GM18873 (cell line): Measurements from ENCODE around the gene LRCH1.

Experiments used
- ATAC-seq: cut with Tn5 transposase; IDR thresholded peaks from one replicate; pipeline ENCODE4 v1.9.1; 2021; ENCODE audit warnings: mild to moderate bottlenecking, moderate library complexity, moderate number of reproducible peaks; ENCODE audit not compliant: unreplicated experiment, low FRiP score

Gene LRCH1

DNA sequence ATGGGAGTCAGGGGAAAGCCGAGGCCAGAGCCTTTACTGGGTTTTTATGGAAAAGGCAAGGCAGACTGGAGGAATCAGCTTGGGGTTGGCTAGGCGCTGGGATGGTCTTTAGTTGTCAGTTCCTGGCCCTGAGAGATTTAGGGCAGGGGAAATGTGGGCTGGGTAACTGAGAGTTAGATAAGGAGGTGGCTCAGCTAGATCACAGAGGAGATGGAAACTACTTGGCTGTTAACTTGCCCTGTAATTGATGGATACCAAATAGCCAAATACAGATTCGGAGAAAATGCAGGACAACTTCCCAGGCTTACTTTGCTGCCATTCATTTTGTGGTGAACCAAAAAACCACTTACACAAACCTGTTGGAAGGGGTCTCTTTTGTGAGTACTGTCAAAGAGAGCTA, 54.0 kb downstream of the LRCH1 start:
- ATAC-seq, result no peak

DNA sequence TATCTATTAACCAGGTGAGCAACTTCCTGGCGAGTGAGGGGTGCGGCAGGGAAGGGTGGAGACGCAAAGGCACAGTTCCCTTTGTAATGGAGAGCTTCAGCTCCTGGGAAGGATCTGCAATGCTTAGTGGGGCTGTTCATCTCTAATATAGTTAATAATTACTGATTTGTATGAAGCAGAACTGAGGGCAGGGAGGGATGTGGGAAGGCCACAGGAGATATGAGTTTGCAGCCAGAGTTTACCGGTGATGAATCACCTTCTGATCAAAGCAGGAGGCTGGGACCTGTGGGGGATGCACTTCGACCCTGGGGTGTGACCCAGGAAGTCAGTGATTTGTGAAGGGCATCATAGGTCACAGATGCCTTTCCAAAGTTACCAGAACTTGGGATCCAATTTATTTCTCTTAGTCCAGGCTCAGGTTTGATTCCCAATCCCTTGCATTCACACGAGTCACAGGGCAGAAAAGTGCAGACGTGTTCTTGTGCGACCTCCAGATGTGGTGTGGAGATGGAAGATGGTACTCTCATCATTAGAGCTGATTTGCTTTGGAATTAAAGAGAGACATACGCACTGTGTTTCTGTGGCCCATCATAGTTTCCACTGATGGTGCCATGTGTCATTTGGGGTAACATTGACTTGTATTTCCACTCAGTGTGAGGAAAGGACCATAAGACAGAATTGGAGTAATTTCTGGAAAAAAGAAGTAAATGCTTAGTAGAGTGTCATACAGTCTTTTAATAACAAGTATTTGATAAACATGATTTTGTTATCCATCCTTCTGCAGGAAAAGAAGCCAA, 55.0 kb downstream of the LRCH1 start:
- ATAC-seq, result no peak

DNA sequence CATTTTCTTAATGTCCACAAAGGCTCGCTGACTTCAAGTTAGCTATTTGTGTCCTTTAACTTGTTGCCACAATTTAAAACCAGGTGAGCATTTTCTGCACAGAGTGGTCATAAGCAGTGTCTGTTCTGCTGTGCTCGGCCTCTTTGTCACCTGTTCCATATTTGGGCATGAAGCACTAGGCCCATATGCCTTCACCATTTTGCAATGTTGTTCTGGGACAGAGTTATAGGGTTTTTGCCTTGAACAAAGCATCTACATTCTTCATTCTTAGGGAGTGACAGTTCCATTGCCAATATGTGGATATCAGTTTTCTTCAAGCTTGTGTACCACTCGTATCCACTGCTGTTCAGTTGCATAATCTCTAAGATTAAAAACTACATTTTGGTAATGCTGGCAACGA, 56.1 kb downstream of the LRCH1 start:
- no peak for ATAC-seq

DNA sequence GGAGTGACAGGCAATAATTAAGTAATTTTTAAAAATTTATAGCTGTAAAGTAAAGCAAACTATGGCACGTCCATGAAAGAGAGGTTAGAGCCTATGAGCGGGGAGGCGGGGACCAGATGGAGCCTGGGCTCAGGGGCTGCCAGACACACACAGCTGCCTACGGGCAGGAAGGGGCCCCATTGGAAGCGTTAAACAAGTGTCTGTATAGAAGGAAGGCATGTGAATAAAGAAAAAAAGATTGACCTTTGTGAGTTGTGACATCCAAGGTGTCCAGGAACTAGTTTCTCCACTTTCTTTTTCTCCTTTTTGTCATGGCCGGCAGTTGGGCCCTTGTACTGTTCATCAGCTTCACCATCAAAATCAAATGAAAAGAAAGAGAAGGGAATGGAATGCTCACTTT, 56.8 kb downstream of the LRCH1 start:
- no peak for ATAC-seq

DNA sequence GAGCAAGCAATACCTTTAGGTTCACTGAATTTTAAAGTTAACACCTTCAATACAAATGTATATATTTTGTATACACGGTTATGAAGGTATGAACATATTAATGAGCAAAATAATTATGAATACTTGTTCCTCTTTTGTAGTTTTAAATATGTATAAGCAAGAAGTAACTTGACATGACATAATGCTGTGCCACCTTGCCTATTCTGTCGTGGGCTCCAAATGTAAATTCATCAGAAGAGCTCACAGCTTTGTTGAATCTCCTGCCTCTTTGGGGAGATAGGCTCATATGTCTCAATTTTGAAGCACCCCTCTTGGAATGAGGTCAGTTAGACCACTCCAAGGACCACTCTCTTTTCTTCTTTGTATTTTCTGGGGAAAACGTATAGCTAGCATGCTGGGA, 59.3 kb downstream of the LRCH1 start:
- no peak for ATAC-seq

DNA sequence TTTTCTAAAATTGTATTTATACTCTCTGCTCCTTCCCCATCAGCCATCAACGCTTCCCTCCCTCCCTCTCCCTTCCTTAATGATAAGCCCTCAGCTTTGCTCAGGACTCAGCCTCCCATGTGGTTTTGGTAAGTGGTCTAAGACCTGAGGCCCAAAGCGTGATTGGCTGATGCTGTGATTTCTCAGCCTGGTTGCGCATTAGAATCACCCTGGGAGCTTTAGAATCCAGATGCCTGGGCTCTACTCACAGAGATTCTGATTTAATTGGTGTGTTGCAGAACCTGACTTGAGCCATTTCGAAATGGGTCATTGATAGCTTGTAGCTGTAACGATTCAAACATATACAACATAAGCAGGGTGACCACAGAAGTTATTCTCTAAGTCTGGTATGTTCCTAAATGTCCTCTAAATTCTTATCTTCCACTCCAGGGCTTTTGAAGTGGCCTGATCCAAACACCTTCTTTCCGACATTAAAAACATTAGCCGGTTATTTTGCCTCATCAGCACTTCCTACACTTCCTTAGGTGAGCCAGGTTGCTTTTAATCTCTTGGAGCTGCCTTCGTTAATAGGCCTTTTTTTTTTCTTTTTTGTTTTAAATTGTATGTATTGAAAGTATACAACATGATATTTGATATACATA, 60.6 kb downstream of the LRCH1 start:
- ATAC-seq, result no peak

DNA sequence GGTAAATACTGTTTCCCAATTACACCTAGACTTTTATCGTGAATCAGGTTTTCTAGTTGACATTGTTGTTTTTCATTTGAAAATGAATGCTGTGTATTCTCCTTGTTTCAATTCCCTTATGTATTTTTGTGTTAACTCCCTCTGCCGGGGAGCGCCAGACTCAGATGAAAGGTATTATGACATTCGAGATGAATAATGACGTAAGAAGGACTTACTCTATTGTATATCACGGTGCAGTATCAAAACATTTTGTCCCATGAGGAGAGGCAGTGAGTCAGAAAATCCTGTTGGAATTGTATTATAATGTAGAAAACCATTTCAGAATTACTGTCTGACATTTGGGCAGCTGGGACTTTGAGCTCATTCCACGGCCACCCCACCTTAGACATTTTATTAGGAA, 61.6 kb downstream of the LRCH1 start:
- no peak for ATAC-seq

DNA sequence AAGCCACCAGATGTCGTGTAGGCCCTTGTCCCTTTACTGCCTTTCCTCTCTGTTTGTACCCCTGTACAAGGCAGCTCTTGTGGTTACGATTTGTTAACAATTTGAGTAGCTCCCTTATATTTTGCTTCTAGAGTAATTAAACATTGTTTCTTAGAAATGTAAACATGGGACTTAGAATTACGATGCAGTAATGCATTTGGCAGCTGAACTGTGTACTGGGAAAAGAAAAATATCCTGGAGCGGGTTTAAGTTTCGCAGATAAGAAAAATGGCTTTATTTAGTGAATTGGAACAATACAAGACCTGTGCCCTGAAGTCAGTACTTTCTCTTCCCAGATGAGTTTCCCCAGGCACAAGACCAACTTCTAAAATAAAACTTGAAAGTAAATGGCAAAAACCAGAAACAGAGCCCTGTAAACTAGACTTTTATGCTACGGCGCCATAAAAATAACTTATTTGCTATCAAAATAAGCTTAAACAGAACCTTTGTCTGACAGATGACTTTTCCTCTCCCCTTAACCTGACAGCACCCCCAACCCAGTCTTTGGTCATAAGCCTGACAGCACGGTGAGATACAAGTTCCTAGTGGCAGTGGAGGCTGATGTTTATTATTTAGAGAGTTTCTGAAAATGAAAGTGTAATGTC, 63.0 kb downstream of the LRCH1 start:
- no peak for ATAC-seq

DNA sequence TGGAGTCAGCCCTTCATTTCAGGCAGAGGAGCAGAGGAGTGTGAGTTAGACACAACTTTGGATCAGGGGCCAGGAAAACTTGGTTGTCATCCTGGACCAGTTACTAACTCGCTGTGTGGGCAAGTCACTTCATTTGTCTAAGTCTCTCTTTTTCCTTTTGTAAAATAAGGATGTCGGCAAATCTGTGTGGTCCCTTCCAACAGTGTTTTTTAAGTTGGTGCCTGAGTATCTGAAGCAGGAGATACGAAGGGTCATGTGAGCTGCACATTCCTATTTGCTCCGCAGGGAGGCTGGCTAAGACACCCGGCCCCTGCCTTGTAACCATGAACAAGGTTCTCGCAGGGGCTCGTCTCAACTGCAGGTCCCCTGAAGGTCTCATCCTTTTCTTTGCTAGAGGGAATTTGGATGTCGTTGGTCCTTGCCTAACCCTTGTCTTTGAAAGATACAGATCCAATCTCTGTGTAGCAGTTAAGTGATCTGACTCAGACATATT, 64.3 kb downstream of the LRCH1 start:
- no peak for ATAC-seq

DNA sequence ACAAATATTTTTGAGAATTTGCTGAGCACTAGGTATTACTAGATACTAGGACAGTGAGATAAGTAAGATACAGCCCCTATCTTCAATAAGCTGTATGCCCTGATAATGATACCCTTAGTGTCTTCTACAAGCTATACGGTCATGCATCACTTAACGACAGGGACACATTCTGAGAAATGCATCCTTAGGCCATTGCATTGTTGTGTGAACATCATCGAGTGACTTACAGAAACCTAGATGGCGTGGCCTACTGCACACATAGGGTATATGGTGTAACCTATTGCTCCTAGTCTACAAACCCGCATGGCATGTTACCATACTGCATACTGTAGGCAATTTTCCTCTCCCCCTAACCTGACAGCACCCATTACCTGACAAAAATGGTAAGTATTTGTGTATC, 64.9 kb downstream of the LRCH1 start:
- ATAC-seq, result no peak

DNA sequence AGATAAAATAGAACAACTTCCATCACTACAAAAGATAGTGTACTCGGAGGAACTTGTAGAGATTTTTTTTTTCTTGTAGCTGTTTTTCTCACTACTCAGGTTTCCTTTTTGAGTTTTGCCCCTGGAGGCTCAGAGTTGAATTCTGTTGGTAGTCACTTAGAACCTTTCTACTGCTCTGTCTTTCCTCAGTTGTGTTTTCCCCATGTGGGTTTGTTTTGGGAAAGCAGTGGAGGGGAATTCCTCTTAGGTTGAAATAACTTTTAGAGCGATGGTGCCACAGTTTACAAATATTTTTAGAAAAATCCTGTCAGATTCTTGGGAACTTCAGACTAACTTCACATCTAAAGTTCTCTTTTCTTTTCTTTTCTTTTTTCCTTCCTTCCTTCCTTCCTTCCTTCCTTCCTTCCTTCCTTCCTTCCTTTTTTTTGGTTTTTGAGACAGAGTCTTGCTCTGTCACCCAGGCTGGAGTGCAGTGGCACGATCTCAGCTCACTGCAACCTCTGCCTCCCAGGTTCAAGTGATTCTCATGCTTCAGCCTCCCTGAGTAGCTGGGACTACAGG, 65.8 kb downstream of the LRCH1 start:
- ATAC-seq, result no peak

DNA sequence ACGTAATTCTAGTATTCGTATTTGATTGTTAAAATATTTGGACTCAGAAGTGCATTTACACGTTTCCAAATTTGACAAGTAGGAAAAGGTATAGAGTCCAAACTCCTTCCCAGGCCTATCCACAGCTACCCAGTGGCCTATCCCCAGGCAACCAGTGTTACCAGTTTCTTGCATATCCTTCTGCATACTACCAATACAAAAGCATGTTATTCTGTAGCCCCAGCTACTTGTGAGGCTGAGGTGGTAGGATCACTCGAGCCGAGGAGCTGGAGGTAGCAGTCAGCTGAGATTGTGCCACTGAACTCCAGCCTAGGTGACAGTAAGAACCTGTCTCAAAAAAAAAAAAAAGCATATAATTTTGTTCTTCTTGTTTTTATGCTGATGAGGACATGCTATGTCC, 67.1 kb downstream of the LRCH1 start:
- no peak for ATAC-seq

DNA sequence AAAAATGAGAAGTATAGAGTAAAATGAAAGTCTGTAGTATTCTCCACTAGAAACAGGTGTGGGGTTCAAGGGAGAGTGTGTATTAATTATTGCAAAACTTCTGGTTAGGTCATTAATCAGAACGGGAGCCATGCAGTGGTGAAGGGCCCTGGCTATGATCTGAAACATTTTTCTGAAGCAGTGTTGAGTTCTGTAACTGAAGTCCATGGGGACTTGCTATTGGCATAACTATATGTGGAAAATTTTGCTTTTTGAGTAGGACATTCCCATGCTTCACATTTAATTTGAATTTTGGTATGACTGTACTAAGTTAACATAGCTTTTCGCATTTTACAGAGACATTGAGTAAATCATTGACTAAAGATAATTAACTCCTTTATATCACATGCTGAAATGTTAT, 67.5 kb downstream of the LRCH1 start:
- ATAC-seq, result no peak

DNA sequence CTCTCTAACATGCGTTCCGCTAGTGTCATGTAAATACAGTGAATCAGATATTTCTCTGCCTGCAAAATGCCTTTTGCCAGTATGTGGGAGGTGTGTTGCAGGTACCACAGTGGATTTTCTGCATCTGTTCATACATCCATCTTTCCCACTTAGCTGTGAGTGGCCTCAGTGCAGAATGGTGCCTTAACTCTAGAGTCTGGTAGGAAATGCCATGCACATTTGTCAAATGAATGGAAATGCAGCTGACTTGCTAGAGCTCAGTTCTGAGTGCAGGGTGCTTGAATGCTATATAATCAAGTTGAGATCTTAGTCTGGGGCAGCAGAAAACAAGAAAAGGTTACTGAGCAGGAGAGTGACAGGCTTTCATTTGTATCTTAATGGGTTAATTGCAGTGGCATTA, 68.2 kb downstream of the LRCH1 start:
- ATAC-seq, result no peak

DNA sequence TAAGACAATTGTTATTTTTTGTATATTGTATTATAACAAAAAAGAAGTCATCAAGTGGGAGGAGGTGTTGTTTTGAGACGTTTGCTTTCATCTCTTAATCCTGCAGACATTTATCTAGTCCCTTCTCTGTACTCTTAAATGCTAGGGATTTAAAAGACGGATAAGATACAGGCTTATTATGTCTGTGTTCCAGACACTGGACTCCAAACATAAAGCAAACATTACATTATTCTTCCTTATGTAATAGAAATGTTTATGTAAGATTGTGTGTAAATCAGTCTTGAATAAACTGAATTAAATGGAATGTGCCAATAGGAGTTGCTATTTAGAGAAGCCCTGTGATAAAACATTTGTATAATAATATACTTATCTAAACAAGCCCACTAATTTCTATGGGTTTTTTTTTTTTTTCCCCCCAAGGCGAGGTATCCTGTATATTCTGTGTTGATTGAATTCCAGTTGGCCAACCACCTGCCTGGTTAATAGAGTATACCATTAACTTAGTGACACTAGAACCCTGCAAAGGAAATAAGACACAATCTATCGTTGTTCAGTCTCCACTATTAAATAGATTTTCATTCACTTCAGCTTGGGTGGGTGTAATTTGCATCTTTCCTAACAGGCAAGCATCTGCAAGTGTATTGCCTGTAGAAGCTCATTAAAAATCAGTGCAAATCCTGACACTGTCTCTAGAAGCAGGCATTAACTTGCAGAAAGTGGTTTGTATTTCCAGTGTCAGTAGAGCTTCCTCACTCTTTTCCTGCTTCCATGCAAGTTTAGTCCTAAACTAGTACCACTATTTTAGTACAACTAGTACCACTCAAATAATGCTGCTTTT, 69.0 kb downstream of the LRCH1 start:
- no peak for ATAC-seq

DNA sequence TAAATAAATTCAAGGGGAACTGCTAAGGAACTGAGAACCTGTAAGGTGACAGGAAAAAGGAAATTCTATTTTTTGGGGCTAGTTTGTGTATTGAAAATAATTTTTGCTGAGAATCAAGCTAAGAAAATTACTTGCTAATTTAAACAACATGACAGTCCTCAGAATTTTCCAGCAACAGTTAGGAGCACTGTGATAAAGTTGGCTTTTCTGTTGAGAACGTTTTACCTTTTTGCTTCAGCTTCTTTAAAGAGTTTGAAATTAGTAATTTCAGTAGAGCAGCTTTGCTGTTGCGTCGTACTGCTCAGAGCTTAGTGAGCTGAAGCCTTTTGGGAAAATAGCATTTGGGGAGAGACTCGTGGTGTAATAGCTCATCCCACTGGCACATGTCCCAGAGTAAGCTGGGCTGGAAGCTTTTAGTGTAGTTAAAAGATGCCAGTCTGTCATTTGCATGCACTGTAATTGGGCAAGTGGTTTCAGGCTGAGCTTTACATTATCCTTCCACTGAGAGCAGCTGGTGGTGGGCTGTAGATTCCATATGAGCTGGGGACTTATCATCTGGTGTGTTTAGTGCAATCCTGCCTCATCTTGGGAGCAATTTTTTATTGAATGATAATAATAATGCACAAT, 69.8 kb downstream of the LRCH1 start:
- ATAC-seq, result no peak

DNA sequence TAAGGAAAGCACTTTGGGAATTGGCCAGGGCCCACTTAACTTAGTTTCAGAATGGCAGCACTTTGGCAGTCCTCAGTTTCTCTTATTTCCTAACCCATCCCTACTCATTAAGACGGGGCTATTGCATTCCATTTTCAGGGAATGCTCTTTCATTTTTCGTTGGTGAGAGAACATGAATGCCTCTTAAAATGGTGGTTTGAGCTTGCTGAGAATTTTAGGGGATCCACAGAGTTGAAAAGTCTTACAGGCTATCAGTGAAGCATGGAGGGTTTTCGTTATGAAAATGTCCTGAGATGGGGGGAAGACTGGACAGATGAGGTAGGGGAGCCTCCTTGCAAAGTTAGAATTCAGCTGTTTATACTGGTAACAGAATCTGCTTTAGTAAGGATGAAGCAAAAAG, 71.4 kb downstream of the LRCH1 start:
- ATAC-seq, result no peak

DNA sequence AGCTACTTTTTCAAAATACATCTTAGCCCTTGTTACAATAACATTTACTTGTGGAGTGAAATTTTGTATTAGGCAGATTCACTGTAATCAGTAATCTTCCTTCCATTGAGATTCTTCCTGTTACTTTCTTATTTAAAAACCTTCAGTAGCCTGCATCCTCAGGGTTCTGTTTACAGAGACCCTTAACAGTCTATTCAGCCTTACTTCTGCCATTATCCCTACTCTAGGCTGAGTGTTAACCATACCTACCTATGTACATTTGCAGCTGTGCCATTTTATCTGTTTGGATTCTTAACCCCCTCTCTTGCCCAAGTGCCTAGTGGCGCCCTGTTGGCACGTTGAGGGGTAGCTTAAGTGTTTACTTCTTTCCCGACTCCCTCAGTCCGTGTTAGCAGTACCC, 71.9 kb downstream of the LRCH1 start:
- ATAC-seq, result no peak

DNA sequence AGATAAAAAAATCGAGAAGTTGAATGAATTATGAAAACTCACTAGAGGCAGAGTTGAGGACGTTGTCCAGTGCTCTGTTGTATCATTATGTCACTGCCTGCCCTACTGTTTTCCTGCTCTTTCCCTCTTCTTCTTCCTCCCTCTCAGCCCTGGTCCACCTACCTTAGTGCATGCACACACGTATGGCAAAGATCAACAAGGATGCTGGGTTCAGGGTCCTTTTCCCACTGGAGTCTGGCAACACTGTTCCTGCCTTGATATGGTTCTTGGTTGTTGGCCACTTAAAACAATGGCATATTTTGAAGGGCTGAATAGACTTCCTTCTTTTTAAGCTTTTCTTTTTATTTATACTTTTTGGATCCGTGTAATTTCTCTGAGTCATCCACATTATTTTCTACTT, 74.5 kb downstream of the LRCH1 start:
- no peak for ATAC-seq
